Left lung (tissue), 10 donors: ENCODE measurements around the gene NUB1. TPM values are rescaled to one million over a fixed set of nuclear protein-coding genes. Genes with fewer than 3 reads are reported as not detected.

Experiments used
- ATAC-seq: fragments of 200-7000 bp; cut with Tn5 transposase; one replicate; pipeline ENCODE4 v1.9.1; 2020; ENCODE audit warnings: moderate library complexity
- DNase-seq, 4 donors: peaks; one replicate each; pipeline ENCODE4 v3.0.0-alpha.2; 2013 to 2020
- H3K27ac ChIP-seq, 2 donors: fragments of 200-600 bp; sonication (generic) in 1 of 2; one replicate each; pipeline versions ENCODE4 v1.5.0 to v1.8.0; 2020 to 2021
- H3K27me3 ChIP-seq, 2 donors: fragments of 200-600 bp; sonication (generic) in 1 of 2; one replicate each; pipeline versions ENCODE4 v1.5.0 to v1.8.0; 2020 to 2021
- H3K36me3 ChIP-seq, 2 donors: fragments of 200-600 bp; sonication (generic) in 1 of 2; one replicate each; pipeline versions ENCODE4 v1.5.0 to v1.8.0; 2020 to 2021
- H3K4me1 ChIP-seq, 2 donors: fragments of 200-600 bp; one replicate each; pipeline ENCODE4 v1.8.0; 2021
- H3K4me3 ChIP-seq, 2 donors: fragments of 200-600 bp; sonication (generic) in 1 of 2; one replicate each; pipeline versions ENCODE4 v1.5.0 to v1.8.0; 2020 to 2021; ENCODE audit warnings: mild to moderate bottlenecking in 1 of 2
- H3K9me3 ChIP-seq, 2 donors: fragments of 200-600 bp; sonication (generic) in 1 of 2; one replicate each; pipeline versions ENCODE4 v1.5.0 to v1.8.0; 2020 to 2021
- CTCF ChIP-seq, 2 donors: fragments of 200-600 bp; sonication (generic) in 1 of 2; IDR thresholded peaks; one replicate each; pipeline versions ENCODE4 v1.5.0 to v1.8.0; 2021; ENCODE audit warnings: antibody characterized with exemption in 2 of 2
- intact Hi-C, 2 donors: fragments of 100-400 bp; cut with DNase I; formaldehyde crosslinking; loops; one replicate each; pipeline versions ENCODE4 v1.11.2 to v1.14.2; 2022
- polyA plus RNA-seq, 6 donors: library from polyadenylated mRNA; unstranded; fragments of 120-200 nt; gene quantifications; one replicate each; pipeline ENCODE4 v1.2.1, GENCODE V29; 2013; ENCODE audit not compliant: insufficient read length in 6 of 6
- total RNA-seq, 2 donors: library from RNA; stranded (reverse); fragmentation: NEBNext Ultra II Directional; extraction: Animal tissue kit (Norgen Biotek cat#: 25700); gene quantifications; one replicate each; pipeline ENCODE4 v1.2.1, GENCODE V29; 2021
- donor health status: DM: no; HTN: yes; CAD: no.
- donor health status: DM: no; HTN: no; CAD: no.

Gene NUB1
- total and polyA plus RNA-seq, 8 donors, result 40.9 to 81.8 (median 72.0) TPM

DNA sequence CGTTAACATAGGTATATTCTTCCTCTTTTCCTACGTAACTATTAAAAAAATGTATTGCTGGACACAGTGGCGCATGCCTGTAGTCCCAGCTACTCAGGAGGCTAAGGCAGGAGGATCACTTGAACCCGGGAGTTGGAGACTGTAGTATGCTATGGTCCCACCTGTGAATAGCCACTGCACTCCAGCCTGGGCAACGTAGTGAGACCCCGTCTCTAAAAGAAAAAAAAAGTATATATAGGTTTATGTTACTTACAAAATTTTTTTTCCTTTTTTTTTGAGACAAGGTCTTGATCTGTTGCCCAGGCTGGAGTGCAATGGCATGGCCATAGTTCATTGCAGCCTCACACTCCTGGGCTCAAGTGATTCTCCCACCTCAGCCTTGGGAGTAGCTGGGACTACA, 5.6 kb downstream of the NUB1 start:
- H3K27me3 ChIP-seq, result no peaks in the 10 kb centered on the region
- peaks cover 6 to 46% of the 10 kb centered on the region in 2 donors for H3K4me1 ChIP-seq
- ATAC-seq, result no peak
- H3K36me3 ChIP-seq, result peaks cover 0 to 47% of the 10 kb centered on the region in 2 donors
- no peak for TF ChIP-seq CTCF (IDR thresholded peaks at IDR 0.05)
- H3K4me3 ChIP-seq, result no peak overlapping the region
- DNase-seq, result no peak
- intact Hi-C loops, result no loop called here
- H3K27ac ChIP-seq, result no peak overlapping the region
- no peaks in the 10 kb centered on the region for H3K9me3 ChIP-seq

GRCh38 chr7:151348970-151349369, 7.4 kb downstream of the NUB1 start:
- Histone ChIP-seq H3K27ac (peak overlapping the region in 1 of 2 donors; percentile 88), H3K36me3 (peaks cover 0 to 65% of the 10 kb centered on the region in 2 donors), H3K27me3 (no peaks in the 10 kb centered on the region), H3K9me3 (no peaks in the 10 kb centered on the region), H3K4me1 (peaks cover 0 to 34% of the 10 kb centered on the region in 2 donors), H3K4me3 (no peak overlapping the region)
- ATAC-seq (no peak), DNase-seq (no peak)
- TF ChIP-seq CTCF (IDR thresholded peaks at IDR 0.05), result no peak
- intact Hi-C loops, result no loop called here

GRCh38 chr7:151349507-151349853, 7.9 kb downstream of the NUB1 start:
- Histone ChIP-seq H3K27me3 (no peaks in the 10 kb centered on the region), H3K9me3 (no peaks in the 10 kb centered on the region), H3K4me3 (peak overlapping the region; percentile 2 to 45), H3K36me3 (peaks cover 0 to 70% of the 10 kb centered on the region in 2 donors), H3K4me1 (peaks cover 0 to 34% of the 10 kb centered on the region in 2 donors), H3K27ac (peak overlapping the region; percentile 76 to 88)
- ATAC-seq, result peak; percentile 73
- intact Hi-C loops, result no loop called here
- no peak for TF ChIP-seq CTCF (IDR thresholded peaks at IDR 0.05)
- no peak for DNase-seq

- no peak for DNase-seq
- H3K27ac ChIP-seq, result peak overlapping the region in 1 of 2 donors; percentile 88
- intact Hi-C loops, result loop anchor here in 1 of 2 donors (5.0 kb wide), 1 partner anchor 39 kb away; no protein-coding TSS in a partner anchor
- H3K36me3 ChIP-seq, result peaks cover 0 to 73% of the 10 kb centered on the region in 2 donors
- no peak for ATAC-seq
- H3K27me3 ChIP-seq, result no peaks in the 10 kb centered on the region
- no peak for TF ChIP-seq CTCF (IDR thresholded peaks at IDR 0.05)
- no peak overlapping the region for H3K4me3 ChIP-seq
- H3K4me1 ChIP-seq, result peaks cover 0 to 34% of the 10 kb centered on the region in 2 donors
- no peaks in the 10 kb centered on the region for H3K9me3 ChIP-seq
These were observed 9.4 kb downstream of the NUB1 start for GRCh38 chr7:151351027-151351426.

DNA sequence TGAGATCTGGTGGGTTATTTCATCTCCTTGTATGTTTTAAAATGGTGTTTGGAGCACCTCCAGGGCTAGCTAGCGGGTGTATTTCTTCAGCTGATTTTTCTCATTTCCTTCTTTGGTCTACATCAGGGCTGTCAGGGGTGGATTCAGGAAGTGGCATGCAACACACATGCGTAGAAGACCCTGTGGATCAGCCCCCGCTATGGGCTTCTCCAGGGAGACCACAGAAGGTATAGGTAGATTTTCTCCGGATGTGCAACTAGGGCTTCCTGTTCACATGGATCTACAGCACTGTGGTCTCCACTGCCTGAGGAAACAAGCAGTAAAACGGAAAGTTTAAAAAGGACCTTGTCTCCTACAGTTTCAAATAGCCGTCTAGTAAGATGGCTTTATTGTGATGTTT, 10.4 kb downstream of the NUB1 start:
- H3K27ac ChIP-seq, result peak overlapping the region in 1 of 2 donors; percentile 88
- no peaks in the 10 kb centered on the region for H3K9me3 ChIP-seq
- no peak for DNase-seq
- H3K36me3 ChIP-seq, result peaks cover 0 to 73% of the 10 kb centered on the region in 2 donors
- TF ChIP-seq CTCF (IDR thresholded peaks at IDR 0.05), result no peak
- H3K27me3 ChIP-seq, result no peaks in the 10 kb centered on the region
- no peak overlapping the region for H3K4me3 ChIP-seq
- intact Hi-C loops, result loop anchor here in 1 of 2 donors (5.0 kb wide), 1 partner anchor 40 kb away; no protein-coding TSS in a partner anchor
- no peak for ATAC-seq
- H3K4me1 ChIP-seq, result peaks cover 0 to 34% of the 10 kb centered on the region in 2 donors
